Cardiac septum (tissue), 1 donor: Measurements from ENCODE around the gene ZNF423. TPM values are rescaled to one million over a fixed set of nuclear protein-coding genes. Genes with fewer than 3 reads are reported as not detected.

Experiments used
- DNase-seq: peaks from one replicate; pipeline ENCODE4 v3.0.0-alpha.2; 2020; ENCODE audit warnings: low spot score
- intact Hi-C: fragments of 100-400 bp; cut with DNase I; formaldehyde crosslinking; loops from one replicate; pipeline ENCODE4 v1.14.0; 2022
- total RNA-seq: library from RNA; stranded (reverse); fragmentation: NEBNext Ultra II Directional; extraction: Animal tissue kit (Norgen Biotek cat#: 25700); gene quantifications from one replicate; pipeline ENCODE4 v1.2.1, GENCODE V29; 2021
- donor health status: DM: no; HTN: no; CAD: no.

Gene ZNF423
- total RNA-seq, 1 donor from 2014 or later = 8.6 TPM

DNA sequence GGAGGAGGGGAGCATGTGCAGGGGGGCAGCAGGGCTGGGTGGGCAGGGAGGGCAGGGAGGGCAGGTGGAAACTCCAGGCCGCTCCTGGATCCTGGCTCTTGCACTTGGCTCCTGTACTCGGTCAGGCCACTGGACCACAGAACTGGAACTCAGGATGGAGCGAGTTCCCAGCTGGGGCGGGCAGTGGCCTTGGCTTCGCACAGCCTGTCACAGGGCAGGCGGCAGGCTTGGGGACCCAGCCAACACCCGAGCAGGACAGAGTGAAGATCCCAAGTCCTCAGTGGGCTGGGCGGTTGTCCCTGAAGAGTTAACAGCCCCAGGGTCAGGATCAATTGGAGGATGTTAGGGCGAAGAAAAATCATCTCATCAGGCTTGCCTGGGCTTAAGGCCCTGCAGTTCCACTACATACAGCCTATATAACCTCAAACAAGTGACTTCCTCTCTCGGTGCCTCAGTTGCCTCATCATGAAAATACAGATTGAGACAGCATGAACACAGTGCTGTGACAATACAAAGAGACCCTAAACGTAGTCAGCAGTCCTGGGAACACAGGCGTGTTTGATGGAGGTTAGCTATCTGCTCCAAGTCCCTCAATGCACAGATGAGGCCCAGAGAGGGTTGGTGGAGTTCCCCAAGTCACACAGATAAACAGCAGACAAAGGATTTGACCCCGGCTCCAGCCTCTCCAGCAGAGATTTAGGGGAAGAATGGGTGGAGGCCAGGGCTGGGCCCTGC lies 21.9 kb downstream of the ZNF423 start:
- intact Hi-C loops = loop anchor here (2.0 kb wide), 1 partner anchor 21 kb away; no protein-coding TSS in a partner anchor

GRCh38 chr16:49833085-49833484 lies 22.8 kb downstream of the ZNF423 start:
- DNase-seq = peak; percentile 86
- intact Hi-C loops = no loop called here

More for the DNA sequence above, 21.9 kb downstream of the ZNF423 start:
- no peak for DNase-seq

DNA sequence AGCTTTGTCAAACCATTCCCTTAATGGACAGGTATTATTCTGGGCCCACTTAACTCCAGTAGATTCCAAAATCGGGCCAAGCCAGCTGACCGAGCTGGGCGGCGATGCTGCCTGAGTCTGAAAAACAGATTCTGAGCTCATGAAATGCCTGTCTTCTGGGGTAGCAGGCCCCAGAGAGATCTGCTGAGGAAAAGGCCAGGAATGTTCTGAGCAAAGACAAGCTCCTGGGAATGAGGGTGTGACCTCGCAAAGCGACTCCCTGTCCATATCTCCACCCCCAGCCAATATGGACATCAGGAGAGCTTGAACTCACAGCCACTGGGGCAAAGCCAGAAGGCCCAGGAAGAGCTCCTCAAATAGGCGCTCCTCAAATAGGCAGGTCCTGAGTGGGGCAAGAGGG lies 23.7 kb downstream of the ZNF423 start:
- no peak for DNase-seq
- intact Hi-C loops = no loop called here

- intact Hi-C loops = no loop called here
- no peak for DNase-seq
These were observed 25.0 kb downstream of the ZNF423 start for GRCh38 chr16:49830873-49831272.

DNA sequence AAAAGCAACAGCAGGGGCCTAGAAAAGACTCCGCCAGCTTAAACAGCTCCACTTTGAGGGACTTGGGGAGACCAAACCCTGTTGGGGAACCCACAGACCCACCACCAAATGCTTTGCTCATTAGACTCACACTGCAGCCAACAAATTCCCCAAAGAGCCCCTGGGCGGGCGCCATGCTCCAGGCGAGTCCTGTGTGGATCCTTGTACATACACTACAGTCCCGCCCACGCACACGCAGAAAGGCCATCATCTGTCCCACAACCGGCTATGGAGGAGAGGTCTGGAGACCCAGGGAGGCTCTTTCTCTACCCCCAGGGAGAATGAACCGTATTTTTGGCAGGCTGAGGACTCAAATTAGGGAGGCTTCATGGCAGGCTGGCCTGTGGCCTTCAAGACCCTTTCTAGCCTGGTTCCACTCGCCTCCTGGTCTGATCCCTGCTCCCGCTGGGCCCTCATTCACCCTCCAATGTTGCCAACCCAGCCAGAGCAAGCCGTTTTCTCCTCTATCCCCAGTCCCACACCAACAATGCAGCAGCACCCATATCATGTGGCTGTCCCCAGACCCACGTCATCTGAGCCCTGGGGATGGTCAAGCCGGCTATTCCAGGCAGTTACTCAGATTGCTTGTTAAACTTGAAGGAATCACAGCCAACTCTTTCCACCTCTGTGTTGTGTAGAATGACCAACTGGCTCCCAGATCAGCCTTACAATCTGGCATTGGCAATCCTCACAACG lies 27.2 kb downstream of the ZNF423 start:
- DNase-seq = no peak
- intact Hi-C loops = loop anchor here (5.0 kb wide), 1 partner anchor 71 kb away; no protein-coding TSS in a partner anchor

DNA sequence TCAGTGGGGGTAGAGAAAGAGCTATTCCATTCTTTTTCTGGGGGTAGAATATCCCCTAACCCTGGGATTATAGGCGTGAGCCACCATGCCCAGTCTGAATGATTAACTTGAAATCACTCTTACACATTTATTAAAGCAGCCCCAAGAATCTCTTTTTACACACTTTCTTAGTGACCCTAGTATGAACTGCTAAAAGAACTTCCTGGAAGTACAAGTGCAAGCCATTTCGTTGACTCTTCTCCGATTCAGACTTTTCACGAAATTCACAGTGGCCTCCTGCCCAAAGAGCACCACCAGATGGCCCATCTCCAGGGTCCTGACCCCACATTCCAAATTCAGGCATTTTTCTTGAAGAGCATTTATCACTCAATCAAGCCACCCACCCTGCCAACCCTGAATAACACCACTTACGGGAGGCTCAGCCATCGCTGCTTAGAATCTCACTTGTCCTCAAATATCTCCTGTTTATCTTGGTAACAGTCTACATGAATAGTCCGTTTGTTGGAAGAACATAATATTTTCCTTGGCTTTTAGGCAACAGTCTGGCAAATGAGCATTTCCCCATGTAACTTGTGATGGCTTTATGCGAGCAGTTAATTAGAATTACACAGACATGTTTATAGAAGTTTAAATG lies 28.0 kb downstream of the ZNF423 start:
- intact Hi-C loops = loop anchor here (5.0 kb wide), 1 partner anchor 71 kb away; no protein-coding TSS in a partner anchor
- no peak for DNase-seq

GRCh38 chr16:49826515-49826914 lies 29.4 kb downstream of the ZNF423 start:
- DNase-seq = no peak
- intact Hi-C loops = loop anchor here (5.0 kb wide), 1 partner anchor 69 kb away; no protein-coding TSS in a partner anchor

DNA sequence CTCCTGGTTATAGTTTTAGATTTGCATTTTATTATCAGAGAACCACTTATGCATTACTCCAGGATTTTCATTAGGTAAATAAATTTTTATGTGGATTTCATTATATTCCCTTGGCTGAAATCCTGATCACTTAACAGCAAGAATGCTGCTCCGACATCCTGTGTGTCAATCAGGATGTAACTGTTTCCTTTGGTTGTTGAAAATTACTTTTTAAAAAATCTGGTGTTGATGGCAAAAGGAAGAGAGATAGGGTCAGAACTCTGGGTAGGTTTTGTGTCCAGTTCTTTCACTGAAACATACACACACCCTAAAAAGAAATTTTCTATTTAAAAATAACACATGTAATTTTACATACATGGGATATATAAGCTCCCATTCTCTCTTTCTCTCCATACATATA lies 30.9 kb downstream of the ZNF423 start:
- intact Hi-C loops = loop anchor here (5.0 kb wide), 1 partner anchor 68 kb away; no protein-coding TSS in a partner anchor
- no peak for DNase-seq

- no peak for DNase-seq
- intact Hi-C loops = no loop called here
These were observed 31.3 kb downstream of the ZNF423 start for GRCh38 chr16:49824593-49824992.

DNA sequence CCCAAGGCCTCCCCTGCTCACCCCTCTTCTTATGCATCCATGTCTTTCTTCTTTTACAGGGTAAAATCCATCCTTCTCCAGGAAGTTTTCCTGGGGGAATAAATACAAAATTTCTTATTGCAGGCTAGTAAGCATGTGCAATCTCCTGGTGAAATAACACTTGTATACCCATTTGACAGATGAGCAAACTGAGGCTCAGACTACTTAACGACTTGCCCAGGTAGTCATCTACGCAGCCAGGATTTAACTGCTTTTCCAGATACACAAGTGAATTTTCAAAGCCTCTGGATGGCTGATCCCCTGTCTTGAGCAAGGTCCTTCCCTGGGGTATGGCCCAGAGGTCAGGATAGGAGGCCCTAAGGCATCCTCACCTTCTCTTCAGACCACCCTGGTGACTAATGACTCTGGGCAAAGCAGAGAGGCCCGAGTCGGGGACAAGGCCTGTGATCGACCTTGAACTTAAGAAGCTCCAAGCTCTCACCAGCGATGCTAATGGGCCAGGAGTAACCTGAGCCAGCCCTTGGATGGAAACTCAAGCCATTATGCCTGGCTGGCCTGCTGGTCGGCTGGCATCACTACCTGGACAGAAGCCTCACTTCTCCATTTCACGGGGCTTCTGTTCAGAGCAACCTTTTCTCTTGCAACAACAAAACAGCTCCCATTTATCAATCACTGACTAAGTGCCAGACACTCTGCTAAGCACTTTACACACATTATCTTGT lies 33.1 kb downstream of the ZNF423 start:
- no peak for DNase-seq
- intact Hi-C loops = no loop called here

DNA sequence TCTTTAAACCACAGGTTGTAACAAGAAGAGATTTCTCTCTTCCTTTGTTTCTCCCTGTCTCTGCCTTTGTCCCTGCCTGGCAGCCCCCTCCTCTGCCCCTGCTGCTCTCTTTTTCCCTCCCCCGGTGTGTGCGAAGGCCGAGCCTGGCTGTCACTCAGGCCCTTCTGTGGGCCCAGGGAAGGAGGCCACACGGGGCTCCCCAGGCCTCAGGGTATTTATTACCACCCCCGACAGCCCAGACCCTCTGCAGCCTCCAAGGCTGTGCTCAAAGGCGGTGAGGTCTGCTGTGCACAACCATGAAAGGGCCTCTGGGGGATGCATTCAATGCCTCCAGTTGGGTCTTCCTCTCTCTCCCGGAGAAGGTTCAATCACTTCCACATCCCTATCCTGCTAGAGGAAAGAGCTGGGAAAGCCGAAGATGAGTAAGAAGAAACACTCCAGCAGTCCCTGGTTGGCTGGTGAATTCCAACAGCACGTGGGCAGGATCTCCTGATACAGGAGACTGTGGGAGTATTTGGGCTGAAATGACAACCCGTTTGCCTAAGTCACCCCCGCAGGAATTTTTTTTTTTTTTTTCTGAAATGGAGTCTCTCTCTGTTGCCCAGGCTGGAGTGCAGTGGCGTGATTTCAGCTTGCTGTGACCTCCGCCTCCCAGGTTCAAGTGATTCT lies 34.2 kb downstream of the ZNF423 start:
- no peak for DNase-seq
- intact Hi-C loops = no loop called here

GRCh38 chr16:49821156-49821555 lies 34.8 kb downstream of the ZNF423 start:
- intact Hi-C loops = no loop called here
- DNase-seq = no peak

DNA sequence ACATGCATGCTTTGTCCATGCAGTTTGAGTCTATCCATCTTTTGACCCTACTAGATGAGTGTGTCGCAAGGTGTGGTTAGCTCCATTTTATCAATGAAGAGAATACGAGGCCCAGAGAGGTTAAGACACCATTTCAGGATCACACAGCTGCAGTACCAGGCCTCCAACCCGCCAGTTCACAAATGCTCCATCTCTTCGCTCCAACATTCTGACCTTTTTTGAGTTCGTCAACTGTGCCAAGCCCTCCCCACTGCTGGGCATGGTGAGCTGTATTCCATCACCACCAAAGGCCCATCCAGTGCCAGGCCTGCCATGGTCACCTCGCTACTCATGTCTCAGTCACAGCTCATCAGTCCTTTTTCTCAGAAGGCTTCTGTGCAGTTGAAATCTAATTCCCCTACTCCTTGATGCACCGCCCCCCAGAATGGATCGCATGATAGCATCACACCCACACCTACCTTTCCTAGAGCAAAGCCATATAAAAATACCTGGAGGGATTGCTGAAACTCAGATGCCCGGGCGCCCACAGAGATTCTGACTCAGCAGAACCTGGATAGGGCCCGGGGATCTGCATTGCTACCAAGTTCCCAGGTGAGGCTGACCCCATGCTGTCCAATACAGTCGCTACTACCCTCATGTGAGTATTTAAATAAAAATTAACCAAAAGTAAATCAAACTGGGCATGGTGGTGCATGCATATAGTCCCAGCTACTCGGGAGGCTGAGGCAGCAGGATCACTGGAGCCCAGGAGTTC lies 38.0 kb downstream of the ZNF423 start:
- no peak for DNase-seq
- intact Hi-C loops = no loop called here

GRCh38 chr16:49816875-49817274 lies 39.0 kb downstream of the ZNF423 start:
- intact Hi-C loops = no loop called here
- DNase-seq = no peak

DNA sequence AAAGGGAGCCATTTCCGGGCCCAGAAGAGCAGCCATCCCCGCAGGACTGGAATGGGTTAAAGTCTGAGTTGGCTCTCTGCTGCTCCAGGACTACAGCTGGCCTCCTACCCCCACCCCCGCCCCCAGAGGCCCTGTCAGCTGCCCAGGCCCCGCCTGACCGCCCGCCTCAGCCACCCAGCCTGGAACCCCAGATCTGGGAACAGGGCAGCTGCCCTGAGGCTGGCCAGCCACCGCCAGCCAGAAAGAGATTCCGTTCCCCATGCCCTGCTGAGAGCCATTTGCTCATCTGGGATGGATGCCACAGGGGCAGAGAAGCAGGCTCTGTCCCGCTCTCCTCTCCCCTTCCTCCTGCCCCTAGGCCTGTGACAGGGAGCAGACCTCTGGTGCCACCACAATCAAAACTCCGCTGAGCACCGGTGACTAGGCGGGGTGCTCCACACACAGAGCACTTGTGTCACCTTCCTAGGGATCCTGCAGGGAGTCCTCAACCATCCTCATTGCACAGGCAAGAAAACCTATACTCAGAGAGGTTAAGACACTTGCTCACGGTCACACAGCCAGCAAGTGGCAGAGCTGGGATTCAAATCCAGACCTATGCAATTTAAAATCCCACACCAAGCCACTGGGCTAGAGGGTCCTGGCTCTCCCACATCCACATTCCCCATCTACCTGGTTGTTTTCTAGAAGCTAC lies 44.1 kb downstream of the ZNF423 start:
- intact Hi-C loops = no loop called here
- DNase-seq = no peak

DNA sequence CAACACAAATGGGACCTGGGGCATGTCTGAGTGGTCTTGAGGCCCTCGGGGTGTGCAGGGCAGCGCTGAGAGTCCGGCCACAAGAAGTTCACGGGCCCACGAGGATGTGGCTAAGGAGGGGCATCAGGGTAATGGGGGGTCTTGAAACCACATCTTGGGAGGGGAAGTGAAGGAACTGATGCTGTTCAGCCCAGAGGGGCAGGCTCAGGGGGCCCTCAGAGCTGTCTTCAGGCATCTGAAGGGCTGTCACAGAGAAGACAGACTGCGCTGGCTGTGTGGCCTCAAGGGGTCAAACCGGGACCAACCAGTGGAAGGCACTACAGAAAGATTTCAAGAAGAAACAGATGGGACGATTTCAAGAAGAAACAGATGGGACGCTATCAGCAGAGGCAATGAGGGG lies 45.1 kb downstream of the ZNF423 start:
- DNase-seq = no peak
- intact Hi-C loops = no loop called here

- intact Hi-C loops = no loop called here
- no peak for DNase-seq
These were observed 46.4 kb downstream of the ZNF423 start for GRCh38 chr16:49809561-49809960.

- DNase-seq = no peak
- intact Hi-C loops = no loop called here
These were observed 46.9 kb downstream of the ZNF423 start for GRCh38 chr16:49809062-49809461.
